ENCODE results near the gene MAST3.

The MAST3 gene

DNA sequence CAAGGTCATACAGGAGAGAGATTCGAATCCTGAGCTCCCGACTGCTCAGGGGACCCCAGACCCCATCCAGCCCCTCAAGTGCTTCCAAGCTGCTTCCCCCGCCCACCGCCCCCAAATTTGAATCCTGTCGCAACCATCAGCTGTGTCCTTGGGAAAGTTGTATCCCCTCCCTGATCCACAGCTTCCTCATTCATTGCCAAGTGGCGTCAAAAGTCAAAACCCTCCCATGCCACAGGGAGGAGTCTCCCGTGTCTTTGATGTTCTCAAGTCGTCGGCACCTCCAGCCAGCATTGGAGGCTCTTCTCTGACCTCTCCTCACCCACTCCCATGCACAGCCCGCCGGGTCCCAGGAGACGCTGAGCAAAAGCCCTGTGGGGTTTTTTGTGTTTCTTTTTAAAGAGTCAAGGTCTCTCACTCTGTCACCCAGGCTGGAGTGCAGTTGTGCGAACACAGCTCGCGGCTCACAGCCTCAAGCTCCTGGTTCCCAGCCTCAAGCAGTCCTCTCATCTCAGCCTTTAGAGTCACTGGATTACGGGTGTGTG is 73.2 kb downstream of the MAST3 start:
- H4K20me1 ChIP-seq (ENCODE audit: low read depth, low read length), result peaks cover 4% of the 10 kb centered on the region; the same call in 1 of the 2 replicates
- H3K4me3 ChIP-seq (ENCODE audit: insufficient read depth, low read length, poor library complexity, severe bottlenecking), result peak overlapping the region; percentile 29
- H3K79me2 ChIP-seq (ENCODE audit: insufficient read depth, low read length), result peaks cover 20% of the 10 kb centered on the region
- H3K9ac ChIP-seq (ENCODE audit: low read length), result peak overlapping the region; percentile 84
- H3F3A ChIP-seq (ENCODE audit: insufficient read depth), result peaks cover 39% of the 10 kb centered on the region
- no peaks in the 10 kb centered on the region for H3K9me2 ChIP-seq (replicated peaks; ENCODE audit: insufficient read depth, low read length)
- H3K9me3 ChIP-seq (ENCODE audit: insufficient read depth, low read length), result no peaks in the 10 kb centered on the region
- H3K27me3 ChIP-seq (ENCODE audit: low read length), result no peaks in the 10 kb centered on the region
- H3K36me3 ChIP-seq (ENCODE audit: low read length), result peaks cover 10% of the 10 kb centered on the region
- peak overlapping the region; percentile 55 for H3K4me2 ChIP-seq (ENCODE audit: low read depth, low read length, poor library complexity, severe bottlenecking)
- H3K27ac ChIP-seq (ENCODE audit: low read depth, low read length), result peak overlapping the region; percentile 93
- TF ChIP-seq CTCF (IDR thresholded peaks at IDR 0.05; ENCODE audit: insufficient read depth, low read length, poor library complexity, severe bottlenecking) (no peak), EZH2phosphoT487 (conservative IDR thresholded peaks at IDR 0.05; ENCODE audit: low read length) (no peak)
- no peak overlapping the region for H2AFZ ChIP-seq (ENCODE audit: low read depth, low read length, severe bottlenecking)

GRCh38 chr19:18171605-18172327 is 74.2 kb downstream of the MAST3 start:
- peaks cover 39% of the 10 kb centered on the region for H3F3A ChIP-seq (ENCODE audit: insufficient read depth)
- no peak overlapping the region for H3K4me3 ChIP-seq (ENCODE audit: insufficient read depth, low read length, poor library complexity, severe bottlenecking)
- H4K20me1 ChIP-seq (ENCODE audit: low read depth, low read length), result peaks cover 4% of the 10 kb centered on the region; the same call in 1 of the 2 replicates
- no peaks in the 10 kb centered on the region for H3K9me2 ChIP-seq (replicated peaks; ENCODE audit: insufficient read depth, low read length)
- H3K79me2 ChIP-seq (ENCODE audit: insufficient read depth, low read length), result peaks cover 26% of the 10 kb centered on the region
- H3K27me3 ChIP-seq (ENCODE audit: low read length), result no peaks in the 10 kb centered on the region
- peaks cover 16% of the 10 kb centered on the region for H3K36me3 ChIP-seq (ENCODE audit: low read length)
- no peaks in the 10 kb centered on the region for H3K9me3 ChIP-seq (ENCODE audit: insufficient read depth, low read length)
- peak overlapping the region; percentile 55 for H3K4me2 ChIP-seq (ENCODE audit: low read depth, low read length, poor library complexity, severe bottlenecking)
- H3K9ac ChIP-seq (ENCODE audit: low read length), result peak overlapping the region; percentile 84
- H3K27ac ChIP-seq (ENCODE audit: low read depth, low read length), result peak overlapping the region; percentile 93
- no peak overlapping the region for H2AFZ ChIP-seq (ENCODE audit: low read depth, low read length, severe bottlenecking)
- TF ChIP-seq CTCF (IDR thresholded peaks at IDR 0.05; ENCODE audit: insufficient read depth, low read length, poor library complexity, severe bottlenecking) (no peak), EZH2phosphoT487 (conservative IDR thresholded peaks at IDR 0.05; ENCODE audit: low read length) (no peak)

- Histone ChIP-seq H3F3A (ENCODE audit: insufficient read depth) (peaks cover 41% of the 10 kb centered on the region), H3K79me2 (ENCODE audit: insufficient read depth, low read length) (peaks cover 26% of the 10 kb centered on the region), H3K9me2 (replicated peaks; ENCODE audit: insufficient read depth, low read length) (no peaks in the 10 kb centered on the region), H3K4me3 (ENCODE audit: insufficient read depth, low read length, poor library complexity, severe bottlenecking) (peak overlapping the region; percentile 42), H3K4me2 (ENCODE audit: low read depth, low read length, poor library complexity, severe bottlenecking) (peak overlapping the region; percentile 55), H3K9ac (ENCODE audit: low read length) (peak overlapping the region; percentile 84), H3K36me3 (ENCODE audit: low read length) (peaks cover 17% of the 10 kb centered on the region), H3K9me3 (ENCODE audit: insufficient read depth, low read length) (no peaks in the 10 kb centered on the region), H3K27ac (ENCODE audit: low read depth, low read length) (peak overlapping the region; percentile 93), H3K27me3 (ENCODE audit: low read length) (no peaks in the 10 kb centered on the region), H2AFZ (ENCODE audit: low read depth, low read length, severe bottlenecking) (no peak overlapping the region), H4K20me1 (ENCODE audit: low read depth, low read length) (peaks cover 4% of the 10 kb centered on the region; the same call in 1 of the 2 replicates)
- TF ChIP-seq CTCF (IDR thresholded peaks at IDR 0.05; ENCODE audit: insufficient read depth, low read length, poor library complexity, severe bottlenecking) (no peak), EZH2phosphoT487 (conservative IDR thresholded peaks at IDR 0.05; ENCODE audit: low read length) (no peak)
These were observed 74.9 kb downstream of the MAST3 start for GRCh38 chr19:18172331-18173053.

Data from SU-DHL-6 (cell line).